Large intestine (tissue), 12 donors: ENCODE measurements around the gene CD40. TPM values are rescaled to one million over a fixed set of nuclear protein-coding genes. Genes with fewer than 3 reads are reported as not detected.
A peak's percentile ranks its signal among the peaks of the same experiment; 100 is the strongest.

Source experiments
- DNase-seq, 2 donors: peaks; one replicate each; pipeline versions ENCODE4 v3.0.0 to v3.0.0-alpha.2; 2013
- H3K27ac ChIP-seq: one replicate; pipeline ENCODE4 v1.5.1; 2013; ENCODE audit warnings: low read length
- H3K27me3 ChIP-seq: 2 replicates; pipeline ENCODE4 v1.6.1; 2013; ENCODE audit warnings: low read length; ENCODE audit not compliant: control insufficient read depth, insufficient read depth
- H3K36me3 ChIP-seq: 2 replicates; pipeline ENCODE4 v1.6.1; 2013; ENCODE audit warnings: low read length; ENCODE audit not compliant: control insufficient read depth, insufficient read depth
- H3K4me1 ChIP-seq: one replicate; pipeline ENCODE4 v1.6.1; 2013; ENCODE audit warnings: low read length; ENCODE audit not compliant: control insufficient read depth, insufficient read depth
- H3K4me3 ChIP-seq: one replicate; pipeline ENCODE4 v1.5.1; 2013; ENCODE audit warnings: low read length
- H3K9me3 ChIP-seq: one replicate; pipeline ENCODE4 v1.6.1; 2013; ENCODE audit warnings: mild to moderate bottlenecking, low read depth, low read length, moderate library complexity; ENCODE audit not compliant: control insufficient read depth
- WGBS: methylation state at CpG from one replicate; pipeline ENCODE4 v1.1.5; 2013; ENCODE audit warnings: low lambda C conversion rate; ENCODE audit not compliant: insufficient coverage; 5-methylcytosine and 5-hydroxymethylcytosine counted together
- long read RNA-seq, 11 donors: transcript quantifications; one replicate each; lab custom pipeline, GENCODE V29; 2026
- polyA plus RNA-seq: library from polyadenylated mRNA; unstranded; fragments of 120-200 nt; gene quantifications from one replicate; pipeline ENCODE4 v1.2.1, GENCODE V29; 2013

The CD40 gene
- 2.8 TPM for polyA plus RNA-seq
- long read RNA-seq, donor 1, partial matches to known transcripts, result 0 of 2 reads
- long read RNA-seq, donor 1, other reads (novel, unspliced or antisense), result 0 of 2 reads
- long read RNA-seq, donor 2, result 0 reads
- long read RNA-seq, donor 3, result 0 reads
- long read RNA-seq, donor 4, result 0 reads
- long read RNA-seq, donor 5, result 0 reads
- long read RNA-seq, donor 6, partial matches to known transcripts, result 0 of 1 reads
- long read RNA-seq, donor 6, other reads (novel, unspliced or antisense), result 0 of 1 reads
- long read RNA-seq, donor 7, partial matches to known transcripts, result 0 of 1 reads
- long read RNA-seq, donor 7, other reads (novel, unspliced or antisense), result 0 of 1 reads
- long read RNA-seq, donor 8, partial matches to known transcripts, result 0 of 1 reads
- long read RNA-seq, donor 8, other reads (novel, unspliced or antisense), result 0 of 1 reads
- long read RNA-seq, donor 9, partial matches to known transcripts, result 0 of 2 reads
- long read RNA-seq, donor 9, other reads (novel, unspliced or antisense), result 0 of 2 reads
- long read RNA-seq, donor 10, partial matches to known transcripts, result 0 of 1 reads
- long read RNA-seq, donor 10, other reads (novel, unspliced or antisense), result 0 of 1 reads
- long read RNA-seq, donor 11, partial matches to known transcripts, result 0 of 2 reads
- long read RNA-seq, donor 11, other reads (novel, unspliced or antisense), result 0 of 2 reads

DNA sequence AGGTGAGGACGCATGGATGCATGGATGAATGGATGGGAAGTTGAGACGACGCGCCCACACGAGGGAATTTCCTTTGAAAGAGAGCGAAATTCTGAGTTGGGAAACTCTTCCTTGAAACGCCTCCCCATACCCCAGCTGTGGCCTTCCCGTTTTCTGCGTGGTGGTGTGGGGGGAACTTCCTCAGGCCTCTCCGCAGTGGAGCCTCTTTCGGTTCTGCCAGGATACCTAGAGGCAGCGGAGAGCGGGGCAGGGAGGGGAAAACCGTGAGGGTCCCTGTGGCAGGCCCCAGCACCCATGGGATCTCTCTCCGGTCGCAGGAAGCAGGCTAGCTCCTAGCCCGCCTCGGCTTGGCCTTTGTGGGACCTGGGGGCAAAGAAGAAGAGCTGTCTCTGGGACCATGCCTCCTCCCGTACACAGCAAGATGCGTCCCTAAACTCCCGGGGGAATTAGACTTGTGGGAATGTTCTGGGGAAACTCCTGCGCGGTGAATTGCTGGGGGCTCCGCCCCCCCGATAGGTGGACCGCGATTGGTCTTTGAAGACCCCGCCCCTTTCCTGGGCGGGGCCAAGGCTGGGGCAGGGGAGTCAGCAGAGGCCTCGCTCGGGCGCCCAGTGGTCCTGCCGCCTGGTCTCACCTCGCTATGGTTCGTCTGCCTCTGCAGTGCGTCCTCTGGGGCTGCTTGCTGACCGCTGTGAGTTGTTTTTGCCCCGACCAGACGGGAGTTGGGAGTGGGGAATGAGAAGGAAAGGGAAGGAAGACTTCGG is at the start of gene CD40:
Gene CD40, plus strand, starts transcription at position 611 of the 764 bp plus-strand sequence. Its CDS starts 30 bp downstream, at position 641.
- no peaks in the 10 kb centered on the region for H3K36me3 ChIP-seq
- H3K27ac ChIP-seq, result no peak within 1 kb of the TSS
- H3K4me3 ChIP-seq, result peak within 1 kb of the TSS; percentile 10
- WGBS, result no CpG with 5 or more reads among the region's 40 CpGs
- peaks cover 62% of the 10 kb centered on the region for H3K27me3 ChIP-seq
- H3K9me3 ChIP-seq, result no peaks in the 10 kb centered on the region
- DNase-seq, result peak in 1 of 2 donors; percentile 21
- H3K4me1 ChIP-seq, result no peaks in the 10 kb centered on the region

DNA sequence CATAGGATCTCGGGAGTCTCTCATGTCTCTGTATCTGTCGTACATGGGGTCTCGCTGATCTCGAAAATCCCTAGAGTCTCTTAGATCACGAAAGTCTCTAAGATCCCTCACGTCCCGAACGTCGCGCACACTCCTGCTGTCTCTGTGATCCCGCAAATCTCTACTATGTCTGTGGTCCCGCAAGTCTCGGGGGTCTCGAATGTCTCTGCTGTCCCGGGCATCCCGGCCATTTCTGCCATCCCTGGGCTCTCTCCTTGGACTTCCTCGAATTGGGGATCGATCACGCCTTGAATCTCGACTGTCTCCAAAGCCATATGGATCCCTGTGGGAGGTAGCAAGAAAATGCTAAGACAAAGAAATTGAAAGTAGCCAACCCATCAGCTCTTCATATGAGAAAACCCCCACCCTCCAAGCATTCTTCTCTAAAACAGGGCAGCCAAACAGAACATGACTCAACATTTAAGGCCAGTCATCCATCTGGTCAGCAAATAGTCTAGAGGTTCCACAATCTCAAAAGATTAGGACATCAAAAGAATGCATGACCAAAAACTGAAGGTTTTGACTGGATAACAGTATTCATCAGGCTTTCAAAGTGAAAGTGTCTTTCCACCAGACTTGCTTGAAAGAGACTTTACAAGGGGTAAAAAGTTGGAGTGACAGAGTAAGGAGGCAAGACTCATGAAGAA is 47.8 kb upstream of the CD40 start:
- no peak overlapping the region for H3K27ac ChIP-seq
- H3K4me1 ChIP-seq, result no peaks in the 10 kb centered on the region
- 93% methylated on average over 3 of the region's 20 CpGs for WGBS
- H3K9me3 ChIP-seq, result no peaks in the 10 kb centered on the region
- no peak for DNase-seq
- no peaks in the 10 kb centered on the region for H3K27me3 ChIP-seq
- peaks cover 68% of the 10 kb centered on the region for H3K36me3 ChIP-seq
- H3K4me3 ChIP-seq, result no peak overlapping the region

DNA sequence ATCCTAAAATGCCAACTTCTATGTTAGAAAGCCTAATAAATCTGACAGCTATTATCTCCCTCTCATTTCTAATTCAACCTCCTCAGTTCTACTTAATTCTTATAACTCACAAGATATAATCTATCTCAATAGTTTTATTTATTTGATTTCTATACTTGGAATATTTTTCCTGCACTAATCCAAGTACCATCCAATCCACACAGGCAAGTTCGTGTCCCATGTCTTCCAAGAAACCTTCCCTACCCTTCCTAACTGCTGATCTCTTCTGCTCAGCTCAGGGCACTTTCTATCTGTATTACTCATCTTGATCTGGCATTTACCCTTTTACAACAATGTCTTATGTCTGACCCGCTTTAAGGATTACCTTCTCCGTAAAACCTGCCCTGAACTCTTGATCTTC is 46.5 kb upstream of the CD40 start:
- Histone ChIP-seq H3K4me1 (no peaks in the 10 kb centered on the region), H3K27me3 (no peaks in the 10 kb centered on the region), H3K4me3 (no peak overlapping the region), H3K9me3 (no peaks in the 10 kb centered on the region), H3K36me3 (peaks cover 61% of the 10 kb centered on the region), H3K27ac (no peak overlapping the region)
- DNase-seq, result no peak
- WGBS, result 89% methylated on average over 3 of the region's 3 CpGs

DNA sequence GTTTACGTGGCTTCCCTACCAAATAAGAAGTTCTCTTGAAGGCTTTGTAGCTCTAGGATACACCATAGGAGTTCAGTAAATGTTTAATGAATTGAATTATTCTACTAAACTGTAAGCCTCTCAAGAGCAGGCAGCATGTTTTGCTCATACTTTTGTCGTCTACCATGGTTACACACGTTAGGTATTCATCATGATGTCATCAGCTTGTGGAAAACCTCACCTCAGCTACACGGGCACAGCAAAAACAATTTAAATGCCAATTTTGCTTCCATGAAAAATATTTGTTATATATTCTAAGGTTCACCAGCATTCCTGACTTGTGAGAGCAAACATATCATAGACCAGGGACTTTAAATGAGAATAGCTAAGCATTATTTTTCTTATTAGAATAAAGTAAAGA is 45.1 kb upstream of the CD40 start:
- 100% methylated on average over 2 of the region's 4 CpGs for WGBS
- no peak for DNase-seq
- Histone ChIP-seq H3K27ac (no peak overlapping the region), H3K27me3 (no peaks in the 10 kb centered on the region), H3K36me3 (peaks cover 61% of the 10 kb centered on the region), H3K4me3 (no peak overlapping the region), H3K9me3 (no peaks in the 10 kb centered on the region), H3K4me1 (no peaks in the 10 kb centered on the region)

DNA sequence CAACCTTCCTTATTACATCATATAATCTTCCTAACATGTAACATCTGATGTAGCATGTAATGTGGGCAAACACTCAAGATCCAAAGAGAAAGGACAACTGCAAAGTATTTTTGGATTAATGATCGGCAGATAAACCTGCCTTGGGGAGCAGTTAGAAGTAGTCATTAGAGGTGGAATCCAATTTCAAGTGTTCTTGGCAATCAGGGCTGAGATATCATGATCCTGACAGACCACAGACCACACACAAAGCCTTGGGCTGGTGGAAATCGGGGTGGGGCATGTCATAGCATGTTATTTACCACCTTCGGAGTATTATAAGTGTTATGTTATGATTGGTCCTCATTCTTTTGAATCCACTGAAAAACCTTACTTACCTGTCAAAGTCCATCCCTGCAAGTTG is 44.7 kb upstream of the CD40 start:
- Histone ChIP-seq H3K27ac (no peak overlapping the region), H3K9me3 (no peaks in the 10 kb centered on the region), H3K36me3 (peaks cover 62% of the 10 kb centered on the region), H3K27me3 (no peaks in the 10 kb centered on the region), H3K4me1 (no peaks in the 10 kb centered on the region), H3K4me3 (no peak overlapping the region)
- no CpG with 5 or more reads among the region's 3 CpGs for WGBS
- no peak for DNase-seq

DNA sequence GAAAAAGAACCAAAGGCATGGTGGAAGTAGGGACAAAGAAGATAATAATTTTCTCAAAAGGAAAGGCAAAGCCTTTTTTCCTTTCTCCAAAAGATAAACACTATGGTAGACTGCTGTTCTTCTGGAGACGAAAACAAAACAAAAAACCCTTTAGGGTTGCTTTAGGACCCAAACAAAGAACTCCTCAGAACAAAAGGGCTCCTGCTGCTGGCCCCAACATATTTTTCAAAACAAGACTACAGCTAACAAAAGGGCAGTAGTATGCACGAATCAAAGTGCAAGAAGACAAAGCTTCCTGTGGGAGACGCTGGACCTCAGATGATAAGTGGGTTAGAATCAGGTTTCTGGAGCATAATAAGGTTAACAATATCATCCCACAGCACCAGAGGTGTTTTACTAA is 44.1 kb upstream of the CD40 start:
- DNase-seq, result no peak
- no peaks in the 10 kb centered on the region for H3K27me3 ChIP-seq
- peaks cover 62% of the 10 kb centered on the region for H3K36me3 ChIP-seq
- WGBS, result no CpG with 5 or more reads among the region's 3 CpGs
- H3K4me3 ChIP-seq, result no peak overlapping the region
- H3K4me1 ChIP-seq, result no peaks in the 10 kb centered on the region
- H3K27ac ChIP-seq, result no peak overlapping the region
- H3K9me3 ChIP-seq, result no peaks in the 10 kb centered on the region

DNA sequence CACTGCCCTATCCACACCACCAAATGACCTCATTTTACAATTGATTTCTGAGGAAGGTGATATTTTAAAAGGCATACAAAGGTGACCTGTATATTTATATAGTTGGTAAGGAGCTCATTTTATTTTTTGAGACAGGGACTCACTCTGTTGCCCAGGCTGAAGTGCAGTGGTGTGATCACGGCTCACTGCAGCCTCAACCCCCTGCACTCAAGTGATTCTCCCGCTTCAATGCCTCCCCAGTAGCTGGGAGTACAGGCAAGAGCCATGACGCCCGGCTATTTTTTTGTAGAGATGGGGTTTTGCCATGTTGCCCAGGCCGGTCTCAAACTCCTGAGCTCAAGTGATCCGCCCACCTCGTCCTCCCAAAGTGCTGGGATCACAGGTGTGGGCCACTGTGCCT is 41.3 kb upstream of the CD40 start:
- DNase-seq, result no peak
- no CpG with 5 or more reads among the region's 7 CpGs for WGBS
- Histone ChIP-seq H3K4me3 (no peak overlapping the region), H3K27ac (no peak overlapping the region), H3K4me1 (no peaks in the 10 kb centered on the region), H3K9me3 (no peaks in the 10 kb centered on the region), H3K36me3 (peaks cover 49% of the 10 kb centered on the region), H3K27me3 (no peaks in the 10 kb centered on the region)

DNA sequence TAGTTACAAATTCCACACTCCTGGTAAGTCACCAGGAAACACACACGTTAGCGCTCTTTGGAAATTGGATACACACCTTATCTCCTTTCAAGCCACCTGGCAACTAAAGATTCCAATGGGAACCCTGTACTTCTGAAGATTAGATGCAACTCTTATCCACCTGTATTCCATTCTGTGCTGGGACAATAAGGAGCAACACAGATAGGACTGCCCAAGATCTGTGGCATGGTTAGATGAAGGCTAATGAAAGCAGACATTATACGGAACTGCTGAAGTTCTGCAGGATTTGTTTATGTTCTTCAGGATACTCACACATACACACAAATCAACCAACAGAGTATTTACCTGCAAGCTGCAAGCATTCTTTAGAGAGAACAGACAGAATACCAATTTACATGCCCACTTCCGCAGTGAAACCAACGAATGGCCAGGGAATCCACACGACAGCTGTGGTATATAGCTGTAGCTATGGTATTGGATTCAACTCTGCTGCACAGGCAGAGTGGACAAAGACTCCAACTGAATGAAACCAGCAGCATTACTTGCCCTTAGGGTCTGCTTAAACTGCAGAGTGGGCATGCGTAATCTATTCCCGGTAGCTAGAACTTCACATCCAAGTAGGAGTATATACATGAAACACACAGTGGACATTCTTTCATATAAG is 40.3 kb upstream of the CD40 start:
- Histone ChIP-seq H3K27me3 (no peaks in the 10 kb centered on the region), H3K4me3 (no peak overlapping the region), H3K9me3 (no peaks in the 10 kb centered on the region), H3K27ac (no peak overlapping the region), H3K4me1 (no peaks in the 10 kb centered on the region), H3K36me3 (peaks cover 49% of the 10 kb centered on the region)
- WGBS, result no CpG with 5 or more reads among the region's 8 CpGs
- DNase-seq, result no peak

DNA sequence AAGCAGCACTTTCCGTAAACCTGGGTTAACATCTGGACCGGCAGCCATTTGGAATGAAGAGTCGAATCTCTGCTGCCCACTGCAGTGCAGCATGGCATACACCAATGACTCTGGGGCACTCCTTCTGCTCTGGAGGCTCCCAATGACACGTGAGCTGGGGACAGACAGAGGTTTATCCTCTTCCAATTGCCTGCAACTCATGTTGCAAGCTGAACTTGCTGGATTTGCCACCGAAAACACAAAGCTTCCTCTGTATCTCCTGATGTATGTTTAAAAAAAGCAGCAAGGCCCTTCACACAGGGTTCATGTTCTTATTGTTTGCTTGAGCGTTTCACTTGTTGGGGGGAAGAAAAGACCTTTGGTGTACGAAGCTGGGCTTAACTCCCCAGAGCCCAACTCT is 39.2 kb upstream of the CD40 start:
- no CpG with 5 or more reads among the region's 7 CpGs for WGBS
- Histone ChIP-seq H3K27me3 (no peaks in the 10 kb centered on the region), H3K27ac (no peak overlapping the region), H3K9me3 (no peaks in the 10 kb centered on the region), H3K36me3 (peaks cover 40% of the 10 kb centered on the region), H3K4me3 (no peak overlapping the region), H3K4me1 (no peaks in the 10 kb centered on the region)
- DNase-seq, result no peak
